Central memory CD8-positive, alpha-beta T cell (primary cell): Measurements from ENCODE around the gene CHPT1.

Experiments
- ATAC-seq: fragments of 150-1000 bp; cut with Tn5 transposase; replicated peaks from 2 replicates; pipeline ENCODE4 v1.10.0; 2022; ENCODE audit warnings: mild to moderate bottlenecking, moderate FRiP score, moderate number of reproducible peaks; ENCODE audit not compliant: poor library complexity, severe bottlenecking; ENCODE audit errors: extremely low read depth
- DNase-seq, 2 donors: peaks; one replicate each; pipeline ENCODE4 v3.0.0; 2021; ENCODE audit warnings: low spot score in 2 of 2
- H3K27ac Mint-ChIP-seq: one replicate; pipeline ENCODE4 v1.8.0; 2022; ENCODE audit warnings: low read depth, mild to moderate bottlenecking, moderate library complexity, mixed read lengths
- H3K27me3 Mint-ChIP-seq: one replicate; pipeline ENCODE4 v1.8.0; 2022; ENCODE audit warnings: mixed read lengths
- H3K36me3 Mint-ChIP-seq: one replicate; pipeline ENCODE4 v1.8.0; 2022; ENCODE audit warnings: mild to moderate bottlenecking, moderate library complexity, mixed read lengths; ENCODE audit not compliant: insufficient read depth
- H3K4me1 Mint-ChIP-seq: one replicate; pipeline ENCODE4 v1.8.0; 2022; ENCODE audit warnings: mixed read lengths
- H3K4me3 Mint-ChIP-seq: one replicate; pipeline ENCODE4 v1.8.0; 2022; ENCODE audit warnings: mild to moderate bottlenecking, moderate library complexity, mixed read lengths
- H3K9me3 Mint-ChIP-seq: one replicate; pipeline ENCODE4 v1.8.0; 2022; ENCODE audit warnings: mixed read lengths

Gene CHPT1

DNA sequence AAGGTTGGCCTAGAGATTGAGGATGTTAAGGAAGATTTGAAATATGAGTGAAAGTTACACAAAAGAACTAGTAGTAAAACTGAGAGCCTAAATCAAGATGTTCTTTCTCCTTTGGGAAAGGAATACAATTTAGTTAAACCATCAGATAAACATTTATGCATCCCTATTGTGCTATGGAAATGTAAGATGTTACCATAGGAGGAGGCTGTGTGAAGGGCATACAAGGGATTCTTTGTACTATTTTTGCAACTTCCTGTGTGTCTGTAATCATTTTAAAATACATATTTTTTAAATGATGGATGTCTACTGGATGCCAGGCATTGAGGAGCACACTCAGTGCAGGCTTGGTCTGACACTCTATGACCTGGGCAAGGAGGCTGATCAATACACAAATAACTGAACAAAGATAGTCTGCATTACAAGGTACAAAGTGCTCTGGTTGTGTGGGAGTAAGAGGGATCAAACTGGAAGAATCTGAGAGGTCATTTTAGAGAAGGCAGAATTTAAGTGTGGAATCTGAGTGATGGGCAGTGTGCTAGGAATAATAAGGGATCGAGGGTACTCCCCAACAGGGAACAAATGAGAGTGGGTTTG is 5.8 kb upstream of the CHPT1 start:
- H3K27ac Mint-ChIP-seq: no peak overlapping the region

DNA sequence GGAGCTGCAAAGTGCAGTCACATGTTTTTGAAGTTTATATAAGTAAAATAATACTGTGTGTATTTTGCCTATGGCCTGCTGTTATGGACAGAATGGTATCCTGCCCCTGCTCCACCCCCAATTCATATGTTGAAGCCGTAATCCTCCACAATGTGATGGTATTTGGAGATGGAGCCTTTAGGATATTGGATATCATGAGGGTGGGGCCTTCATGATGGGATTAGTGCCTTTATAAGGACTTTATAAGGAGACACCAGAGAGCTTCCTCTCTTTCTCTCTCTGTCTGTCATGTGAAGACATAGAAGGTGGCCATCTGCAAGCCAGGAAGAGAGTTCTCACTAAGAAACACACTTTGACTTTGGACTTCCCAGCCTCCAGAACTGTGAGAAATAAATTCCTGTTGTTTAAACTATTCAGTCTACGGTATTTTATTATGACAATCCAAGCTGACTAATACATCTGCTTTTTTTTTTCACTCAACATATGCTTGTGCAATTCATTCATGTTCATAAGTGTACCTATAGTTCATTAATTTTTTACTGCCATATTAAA is 3.1 kb upstream of the CHPT1 start:
- ATAC-seq: no peak
- no peak overlapping the region for H3K27ac Mint-ChIP-seq
- H3K4me1 Mint-ChIP-seq: peaks cover 18% of the 10 kb centered on the region
- no peaks in the 10 kb centered on the region for H3K27me3 Mint-ChIP-seq
- no peaks in the 10 kb centered on the region for H3K9me3 Mint-ChIP-seq
- H3K36me3 Mint-ChIP-seq: peaks cover 11% of the 10 kb centered on the region
- H3K4me3 Mint-ChIP-seq: no peak overlapping the region
- no peak for DNase-seq

More for the DNA sequence above, 5.8 kb upstream of the CHPT1 start:
- Mint-ChIP-seq H3K4me3 (no peak overlapping the region), H3K36me3 (no peaks in the 10 kb centered on the region), H3K9me3 (no peaks in the 10 kb centered on the region), H3K27me3 (no peaks in the 10 kb centered on the region), H3K4me1 (peaks cover 3% of the 10 kb centered on the region)
- no peak for DNase-seq
- ATAC-seq: no peak

DNA sequence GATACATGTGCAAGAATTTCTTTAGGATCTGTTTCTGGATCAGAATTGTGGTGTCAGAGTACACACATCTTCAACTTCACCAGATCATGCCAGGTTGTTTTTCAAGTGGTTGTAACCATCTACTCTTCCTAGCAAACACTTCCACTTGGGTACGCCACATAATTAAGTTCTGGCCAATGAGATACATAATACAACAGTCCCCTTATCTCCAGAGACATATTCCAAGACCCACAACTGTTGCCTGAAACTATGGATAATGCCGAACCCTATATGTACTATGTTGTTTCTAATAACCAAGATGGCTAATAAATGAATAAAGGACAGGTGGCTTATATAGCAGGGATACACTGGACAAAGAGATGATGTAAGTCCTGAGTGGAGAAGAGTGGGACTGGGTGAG is 2.5 kb upstream of the CHPT1 start:
- no peaks in the 10 kb centered on the region for H3K27me3 Mint-ChIP-seq
- DNase-seq (no peak), ATAC-seq (no peak)
- no peak overlapping the region for H3K4me3 Mint-ChIP-seq
- H3K9me3 Mint-ChIP-seq: no peaks in the 10 kb centered on the region
- peaks cover 11% of the 10 kb centered on the region for H3K36me3 Mint-ChIP-seq
- peaks cover 25% of the 10 kb centered on the region for H3K4me1 Mint-ChIP-seq
- no peak overlapping the region for H3K27ac Mint-ChIP-seq

DNA sequence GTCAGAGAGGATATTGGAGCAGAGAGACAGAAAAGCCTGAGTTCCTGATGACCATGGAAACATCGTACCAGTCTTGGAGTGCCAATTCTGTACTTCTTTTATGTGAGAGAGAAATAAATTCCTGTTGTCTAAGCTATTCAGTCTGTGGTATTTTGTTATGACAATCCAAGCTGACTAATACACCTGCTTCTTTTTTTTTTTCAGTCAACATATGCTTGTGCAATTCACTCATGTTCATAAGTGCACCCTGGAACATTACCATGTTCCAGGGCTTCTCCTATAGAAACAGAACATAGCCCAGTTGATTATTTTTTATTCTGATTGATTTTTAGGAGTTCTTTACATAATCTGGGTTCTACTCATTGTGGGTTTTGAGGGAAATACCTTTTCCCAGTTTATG is 1.7 kb upstream of the CHPT1 start:
- ATAC-seq: no peak
- Mint-ChIP-seq H3K9me3 (no peaks in the 10 kb centered on the region), H3K4me3 (no peak overlapping the region), H3K36me3 (peaks cover 11% of the 10 kb centered on the region), H3K27me3 (no peaks in the 10 kb centered on the region), H3K4me1 (peaks cover 29% of the 10 kb centered on the region), H3K27ac (peak overlapping the region; percentile 72)
- DNase-seq: no peak

DNA sequence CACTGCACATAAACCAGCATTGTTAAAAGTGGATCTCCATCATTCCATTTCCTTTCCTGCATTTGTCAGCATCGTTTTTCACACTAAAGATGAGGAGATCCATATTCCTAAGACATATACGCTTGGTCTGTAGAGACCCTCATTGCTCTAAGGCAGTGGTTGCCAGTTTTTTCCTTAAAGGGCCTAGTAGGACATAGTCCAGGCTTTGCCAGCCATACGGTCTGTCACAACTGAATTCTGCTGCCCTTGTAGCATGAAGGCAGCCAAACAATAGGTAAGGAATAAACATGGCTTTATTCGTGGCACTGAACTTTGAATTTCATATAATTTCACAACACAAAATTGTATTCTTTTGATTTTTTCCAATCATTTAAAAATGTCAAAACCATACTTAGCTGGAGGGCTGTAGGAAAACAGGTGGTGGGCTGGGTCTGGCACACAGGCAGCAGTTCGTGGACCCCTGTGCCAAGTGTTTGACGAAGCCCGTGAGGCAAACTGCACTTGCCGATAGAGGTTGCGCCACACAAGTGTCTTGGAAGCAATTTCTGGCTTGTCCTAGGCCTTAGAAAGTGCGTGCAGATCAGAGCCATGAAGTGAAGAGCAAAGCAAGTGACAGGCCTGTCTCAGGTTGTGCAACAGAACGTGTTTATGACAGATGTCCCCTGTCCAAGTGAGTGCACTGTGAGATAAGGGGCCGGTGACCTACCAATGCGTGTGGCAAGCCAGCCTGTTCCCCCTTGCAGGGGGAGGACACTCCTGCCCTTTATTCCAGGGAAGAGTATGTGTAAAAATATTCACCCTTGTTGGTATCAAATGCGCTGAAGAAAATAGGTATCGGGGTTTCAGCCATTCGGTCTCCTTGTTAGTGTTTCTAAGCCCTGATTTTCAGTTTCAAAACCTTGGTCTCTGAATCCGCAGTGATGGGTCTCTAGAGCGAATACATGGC is 916 bp upstream of the CHPT1 start:
- H3K4me3 Mint-ChIP-seq: peak overlapping the region; percentile 94
- no peaks in the 10 kb centered on the region for H3K9me3 Mint-ChIP-seq
- peaks cover 36% of the 10 kb centered on the region for H3K4me1 Mint-ChIP-seq
- ATAC-seq (peak; percentile 3), DNase-seq (no peak)
- peak overlapping the region; percentile 72 for H3K27ac Mint-ChIP-seq
- peaks cover 11% of the 10 kb centered on the region for H3K36me3 Mint-ChIP-seq
- no peaks in the 10 kb centered on the region for H3K27me3 Mint-ChIP-seq

DNA sequence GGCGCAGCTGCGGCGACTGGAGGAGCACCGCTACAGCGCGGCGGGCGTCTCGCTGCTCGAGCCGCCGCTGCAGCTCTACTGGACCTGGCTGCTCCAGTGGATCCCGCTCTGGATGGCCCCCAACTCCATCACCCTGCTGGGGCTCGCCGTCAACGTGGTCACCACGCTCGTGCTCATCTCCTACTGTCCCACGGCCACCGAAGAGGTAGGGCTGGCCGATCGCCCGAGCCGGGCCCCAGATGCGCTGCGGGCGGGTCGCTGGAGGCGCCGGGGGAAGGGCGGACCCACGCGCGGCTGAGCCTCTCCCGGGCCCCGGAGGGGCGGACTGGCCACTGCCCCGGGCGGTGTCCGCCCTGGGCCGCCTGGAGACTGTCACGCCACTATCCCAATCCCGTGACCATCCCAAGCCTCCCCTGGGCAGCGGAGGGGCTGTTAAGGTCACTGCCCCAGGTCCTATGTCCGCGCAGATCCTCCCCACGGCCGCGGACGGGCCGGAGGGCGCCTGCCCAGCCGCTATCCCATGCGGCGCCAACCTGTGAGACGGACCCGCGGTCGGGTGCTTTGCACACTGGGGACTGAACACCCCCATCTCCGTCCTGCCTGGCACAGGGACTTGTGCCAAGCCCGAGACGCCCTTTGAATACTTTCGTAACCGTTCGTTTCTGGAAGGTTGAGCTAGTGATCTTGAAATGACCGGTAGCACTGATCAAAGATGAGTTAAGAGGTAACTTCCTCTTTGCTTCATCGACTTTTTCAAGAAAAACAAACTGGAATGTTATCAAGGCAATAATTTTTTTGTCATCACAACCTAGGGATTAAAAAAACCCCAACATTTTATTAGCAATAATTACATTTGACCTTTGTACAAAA is 725 bp downstream of the CHPT1 start:
- H3K36me3 Mint-ChIP-seq: peaks cover 11% of the 10 kb centered on the region
- no peaks in the 10 kb centered on the region for H3K27me3 Mint-ChIP-seq
- H3K4me3 Mint-ChIP-seq: peak overlapping the region; percentile 94
- no peaks in the 10 kb centered on the region for H3K9me3 Mint-ChIP-seq
- DNase-seq (peak in 1 of 2 donors; percentile 10), ATAC-seq (peak; percentile 37)
- H3K4me1 Mint-ChIP-seq: peaks cover 39% of the 10 kb centered on the region
- H3K27ac Mint-ChIP-seq: peak overlapping the region; percentile 76

DNA sequence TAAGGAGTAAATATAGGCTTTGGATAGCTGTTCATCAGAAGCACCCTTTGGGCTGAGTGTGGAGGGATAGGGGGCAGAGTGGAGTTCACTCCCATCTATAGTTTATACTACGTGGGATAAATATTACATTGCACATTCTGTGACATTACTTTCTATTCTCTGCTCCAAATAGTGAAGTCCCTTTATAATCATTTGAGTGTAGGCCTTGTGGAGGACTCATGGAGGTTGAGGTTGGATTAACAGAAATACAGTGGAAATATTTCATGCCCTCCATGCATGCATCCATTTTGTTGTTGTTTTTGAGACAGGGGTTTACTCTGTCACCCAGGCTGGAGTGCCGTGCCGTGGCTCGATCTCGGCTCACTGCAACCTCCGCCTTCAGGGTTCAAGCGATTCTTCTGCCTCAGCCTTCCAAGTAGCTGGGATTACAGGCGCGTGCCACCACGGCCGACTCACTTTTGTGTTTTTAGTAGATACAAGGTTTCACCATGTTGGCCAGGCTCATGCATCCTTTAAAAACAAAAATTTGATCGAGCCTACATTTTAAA is 1.4 kb downstream of the CHPT1 start:
- peaks cover 11% of the 10 kb centered on the region for H3K36me3 Mint-ChIP-seq
- H3K27me3 Mint-ChIP-seq: no peaks in the 10 kb centered on the region
- peaks cover 39% of the 10 kb centered on the region for H3K4me1 Mint-ChIP-seq
- ATAC-seq: no peak
- DNase-seq: no peak
- H3K9me3 Mint-ChIP-seq: no peaks in the 10 kb centered on the region
- peak overlapping the region; percentile 76 for H3K27ac Mint-ChIP-seq
- peak overlapping the region; percentile 94 for H3K4me3 Mint-ChIP-seq

DNA sequence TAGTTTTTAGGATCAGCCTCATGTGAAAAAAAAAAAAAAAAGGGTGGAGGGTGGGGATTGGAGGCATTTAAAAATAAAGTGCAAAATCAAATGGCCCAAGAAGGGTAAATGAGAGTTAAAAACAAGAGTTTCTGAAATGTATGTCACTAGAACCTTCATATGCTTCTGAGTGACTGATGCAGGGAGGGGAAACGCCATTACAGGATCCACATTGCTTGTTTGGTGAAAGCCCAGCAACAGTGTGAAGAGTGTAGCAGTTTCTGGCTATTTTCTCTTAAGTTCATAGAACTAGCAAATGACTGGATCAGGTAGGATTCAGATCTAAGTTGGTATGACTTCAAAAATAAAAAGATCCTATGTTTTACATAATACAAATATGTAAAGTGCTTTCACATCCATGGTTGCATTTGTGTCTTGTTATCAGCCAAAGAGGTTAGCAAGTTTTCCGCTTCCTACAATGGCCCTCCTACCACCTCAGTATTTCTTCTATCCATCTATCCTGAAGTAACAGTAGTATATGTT is 2.9 kb downstream of the CHPT1 start:
- H3K27ac Mint-ChIP-seq: no peak overlapping the region
- H3K36me3 Mint-ChIP-seq: peaks cover 11% of the 10 kb centered on the region

DNA sequence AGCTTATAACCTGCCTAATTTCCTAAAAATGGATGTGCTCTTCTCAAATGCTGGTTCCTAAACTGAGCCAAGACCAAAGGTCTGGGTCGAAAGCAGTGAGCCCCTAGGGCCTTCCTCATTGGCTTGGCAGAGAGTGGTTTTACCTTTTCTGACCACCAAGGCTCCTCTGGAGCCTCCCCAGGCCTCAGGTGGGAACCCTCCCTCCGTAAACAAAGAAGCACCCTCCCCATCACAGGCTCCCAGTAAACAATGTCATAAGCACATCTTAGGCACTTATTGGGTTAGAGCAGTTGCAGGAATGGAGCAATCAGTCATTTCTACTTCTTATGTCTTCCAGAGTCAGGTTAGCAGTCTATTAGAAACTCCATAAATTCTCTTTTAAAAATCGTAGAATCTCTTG is 6.0 kb downstream of the CHPT1 start:
- Mint-ChIP-seq H3K4me1 (peaks cover 38% of the 10 kb centered on the region), H3K27me3 (no peaks in the 10 kb centered on the region), H3K36me3 (peaks cover 4% of the 10 kb centered on the region), H3K4me3 (no peak overlapping the region), H3K27ac (no peak overlapping the region), H3K9me3 (no peaks in the 10 kb centered on the region)
- DNase-seq: no peak
- no peak for ATAC-seq

More for the DNA sequence above, 2.9 kb downstream of the CHPT1 start:
- Mint-ChIP-seq H3K27me3 (no peaks in the 10 kb centered on the region), H3K4me1 (peaks cover 39% of the 10 kb centered on the region), H3K9me3 (no peaks in the 10 kb centered on the region), H3K4me3 (no peak overlapping the region)
- no peak for ATAC-seq
- DNase-seq: no peak

DNA sequence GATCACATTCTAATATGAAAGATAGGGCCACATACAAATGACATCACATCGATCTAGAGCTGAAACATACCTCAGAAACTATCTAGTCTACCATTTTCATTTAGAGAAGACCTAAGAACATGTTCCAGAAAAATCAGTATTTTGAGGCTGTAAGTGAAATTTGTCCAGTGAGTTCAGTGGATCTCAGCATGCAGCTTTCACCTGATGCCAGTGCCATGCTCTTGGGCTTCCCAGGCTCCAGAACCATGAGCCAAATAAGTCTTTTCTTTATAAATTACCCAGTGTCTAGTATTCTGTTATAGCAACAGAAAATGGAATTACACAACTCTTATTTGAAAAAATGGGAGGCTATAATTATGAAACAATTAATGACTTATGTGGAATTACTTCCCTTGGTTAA is 9.0 kb downstream of the CHPT1 start:
- ATAC-seq (no peak), DNase-seq (no peak)
- H3K36me3 Mint-ChIP-seq: no peaks in the 10 kb centered on the region
- H3K27ac Mint-ChIP-seq: no peak overlapping the region
- H3K4me1 Mint-ChIP-seq: peaks cover 27% of the 10 kb centered on the region
- no peaks in the 10 kb centered on the region for H3K9me3 Mint-ChIP-seq
- no peaks in the 10 kb centered on the region for H3K27me3 Mint-ChIP-seq
- no peak overlapping the region for H3K4me3 Mint-ChIP-seq

DNA sequence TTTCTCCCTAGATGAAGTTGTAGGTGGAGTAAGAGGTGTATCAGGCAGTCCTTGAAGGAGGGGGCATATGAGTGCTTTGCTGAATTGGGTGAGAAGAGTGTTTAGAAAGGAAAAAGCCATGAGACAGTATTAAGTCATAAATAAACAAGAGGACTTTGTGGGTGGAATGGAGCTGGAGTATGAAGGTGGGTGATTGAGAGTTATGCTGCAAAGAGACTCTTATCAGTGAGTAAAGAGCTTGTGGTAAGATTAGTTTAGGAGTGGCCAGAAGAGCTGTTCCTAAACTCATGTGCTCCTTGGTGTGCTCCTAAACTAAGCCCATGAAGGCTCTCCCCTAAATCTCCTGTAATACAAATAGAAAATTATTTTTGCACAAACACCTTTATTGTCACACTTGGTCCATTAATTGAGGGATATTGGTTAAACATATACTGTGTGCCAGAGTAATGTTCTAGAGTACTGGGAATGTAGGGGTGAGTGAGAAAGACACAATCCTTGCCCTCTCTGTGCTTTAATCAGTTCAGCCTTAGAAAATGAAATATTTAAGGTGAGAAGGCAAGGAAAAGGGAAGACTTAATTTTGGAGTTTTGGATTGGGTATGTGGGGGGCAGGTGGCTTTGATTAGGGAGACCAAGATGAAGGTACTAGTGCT is 9.8 kb downstream of the CHPT1 start:
- H3K36me3 Mint-ChIP-seq: no peaks in the 10 kb centered on the region
- ATAC-seq: no peak
- H3K9me3 Mint-ChIP-seq: no peaks in the 10 kb centered on the region
- H3K4me1 Mint-ChIP-seq: peaks cover 25% of the 10 kb centered on the region
- DNase-seq: no peak
- no peaks in the 10 kb centered on the region for H3K27me3 Mint-ChIP-seq
- H3K27ac Mint-ChIP-seq: no peak overlapping the region
- no peak overlapping the region for H3K4me3 Mint-ChIP-seq
